H1 (cell line): ENCODE measurements around the gene SRRM5. TPM values are rescaled to one million over a fixed set of nuclear protein-coding genes. Genes with fewer than 3 reads are reported as not detected.

Source experiments
- CTCF ChIA-PET: fragments of 300-600 bp; sonication (Branson Sonifier 250); formaldehyde crosslinking; loops from one replicate; lab custom pipeline; 2021; ENCODE audit not compliant: partially characterized antibody; lab: Charles Lee
- POLR2A ChIA-PET: fragments of 300-600 bp; sonication (Branson Sonifier 250); formaldehyde crosslinking; loops from one replicate; lab custom pipeline; 2021; ENCODE audit warnings: inconsistent platforms; ENCODE audit not compliant: partially characterized antibody; lab: Charles Lee
- DNase-seq, 2 experiments: peaks; one replicate each; pipeline versions ENCODE4 v3.0.0 to v3.0.0-alpha.2; 2010 to 2022; ENCODE audit warnings: low spot score in 2 of 2, low read depth in 1 of 2, mixed read lengths in 1 of 2
- FAIRE-seq: peaks from 2 replicates; lab custom pipeline; 2011; peaks lifted over from hg19 to GRCh38; lab: Jason Lieb, UNC
- H2AFZ ChIP-seq: 2 replicates; pipeline ENCODE4 v1.8.1; 2012; ENCODE audit warnings: low read length, inconsistent platforms
- H2AK5ac ChIP-seq: 2 replicates; pipeline ENCODE4 v1.6.1; 2013; ENCODE audit warnings: low read depth, low read length
- H2BK120ac ChIP-seq: replicated peaks from 2 replicates; pipeline ENCODE3; 2013; ENCODE audit warnings: low read depth, low read length, inconsistent platforms
- H2BK12ac ChIP-seq: 2 replicates; pipeline ENCODE4 v1.6.1; 2013; ENCODE audit warnings: low read depth, low read length
- H2BK15ac ChIP-seq: 2 replicates; pipeline ENCODE4 v1.6.1; 2013; ENCODE audit warnings: low read length
- H2BK20ac ChIP-seq: 2 replicates; pipeline ENCODE4 v1.6.1; 2013; ENCODE audit warnings: low read length
- H2BK5ac ChIP-seq: 2 replicates; pipeline ENCODE4 v1.6.1; 2013; ENCODE audit warnings: low read depth, low read length
- H3K14ac ChIP-seq: 2 replicates; pipeline ENCODE4 v1.6.1; 2013; ENCODE audit warnings: inconsistent platforms; ENCODE audit not compliant: insufficient read length
- H3K18ac ChIP-seq: 2 replicates; pipeline ENCODE4 v1.6.1; 2013; ENCODE audit warnings: low read length; ENCODE audit errors: extremely low read depth
- H3K23ac ChIP-seq: 2 replicates; pipeline ENCODE4 v1.6.1; 2013; ENCODE audit warnings: inconsistent platforms; ENCODE audit not compliant: insufficient read length
- H3K23me2 ChIP-seq: 2 replicates; pipeline ENCODE4 v1.6.1; 2013; ENCODE audit warnings: low read depth, low read length
- H3K27ac ChIP-seq: 2 replicates; pipeline ENCODE4 v1.6.1; 2011; ENCODE audit warnings: low read depth, low read length, inconsistent platforms
- H3K27me3 ChIP-seq, 4 experiments: replicated peaks in 1 of 4; 1 replicate in 1 of 4; 2 replicates in 3 of 4; pipeline versions ENCODE4 v1.6.1 to v1.8.1; 2011 to 2013; ENCODE audit warnings: low read length in 3 of 4, mild to moderate bottlenecking in 3 of 4, inconsistent platforms in 2 of 4, mixed read lengths in 2 of 4, moderate library complexity in 1 of 4; ENCODE audit not compliant: control insufficient read depth in 3 of 4, insufficient read depth in 3 of 4; ENCODE audit errors: extremely low read depth in 1 of 4
- H3K36me3 ChIP-seq, 4 experiments: 2 replicates each; pipeline versions ENCODE4 v1.6.1 to v1.8.1; 2011 to 2013; ENCODE audit warnings: mild to moderate bottlenecking in 4 of 4, low read length in 3 of 4, moderate library complexity in 2 of 4, control low read depth in 1 of 4, inconsistent platforms in 1 of 4; ENCODE audit not compliant: insufficient read depth in 4 of 4, control insufficient read depth in 2 of 4
- H3K4ac ChIP-seq: replicated peaks from 2 replicates; pipeline ENCODE3; 2013; ENCODE audit warnings: low read length, low read depth, mixed read lengths, inconsistent platforms; ENCODE audit not compliant: insufficient read length
- H3K4me1 ChIP-seq, 4 experiments: replicated peaks in 1 of 4; 1 replicate in 1 of 4; 2 replicates in 3 of 4; pipeline versions ENCODE4 v1.6.1 to v1.8.1; 2011 to 2013; ENCODE audit warnings: low read length in 3 of 4, inconsistent platforms in 2 of 4, mixed read lengths in 1 of 4; ENCODE audit not compliant: insufficient read depth in 4 of 4, control insufficient read depth in 3 of 4
- H3K4me2 ChIP-seq, 2 experiments: 2 replicates each; pipeline versions ENCODE4 v1.6.1 to v1.8.1; 2011 to 2013; ENCODE audit warnings: low read depth in 2 of 2, low read length in 2 of 2, control low read depth in 1 of 2, inconsistent platforms in 1 of 2, mild to moderate bottlenecking in 1 of 2; ENCODE audit not compliant: insufficient read depth in 1 of 2
- H3K4me3 ChIP-seq, 4 experiments: fragments of 200-600, 300-600 bp in 1 of 4; sonication (generic), shearing (Covaris generic), sonication (Bioruptor Twin) in 1 of 4; 2 replicates each; pipeline versions ENCODE4 v1.5.1 to v1.8.1; 2011 to 2016; ENCODE audit warnings: low read length in 4 of 4, low read depth in 3 of 4, control low read depth in 2 of 4, inconsistent platforms in 2 of 4, mild to moderate bottlenecking in 2 of 4, mixed read lengths in 1 of 4, moderate library complexity in 1 of 4; ENCODE audit not compliant: insufficient read depth in 2 of 4; ENCODE audit errors: extremely low read depth in 1 of 4
- H3K56ac ChIP-seq: replicated peaks from 2 replicates; pipeline ENCODE3; 2013; ENCODE audit warnings: low read depth, mild to moderate bottlenecking, mixed read lengths, low read length, inconsistent platforms; ENCODE audit not compliant: insufficient read length
- H3K79me1 ChIP-seq: 2 replicates; pipeline ENCODE4 v1.6.1; 2013; ENCODE audit warnings: low read depth, low read length, control low read depth
- H3K79me2 ChIP-seq, 2 experiments: 2 replicates each; pipeline versions ENCODE4 v1.6.1 to v1.8.1; 2012 to 2013; ENCODE audit warnings: low read length in 2 of 2, mild to moderate bottlenecking in 2 of 2, inconsistent platforms in 1 of 2; ENCODE audit not compliant: insufficient read depth in 2 of 2, control insufficient read depth in 1 of 2
- H3K9ac ChIP-seq, 4 experiments: replicated peaks in 1 of 4; 1 replicate in 1 of 4; 2 replicates in 3 of 4; pipeline versions ENCODE4 v1.6.1 to v1.8.1; 2011 to 2013; ENCODE audit warnings: low read depth in 3 of 4, low read length in 3 of 4, control low read depth in 2 of 4, mild to moderate bottlenecking in 2 of 4, moderate library complexity in 2 of 4, inconsistent platforms in 1 of 4; ENCODE audit errors: extremely low read depth in 1 of 4
- H3K9me3 ChIP-seq, 2 experiments: 2 replicates each; pipeline versions ENCODE4 v1.6.1 to v1.8.1; 2012 to 2013; ENCODE audit warnings: mild to moderate bottlenecking in 2 of 2, moderate library complexity in 2 of 2, control low read depth in 1 of 2, inconsistent platforms in 1 of 2, low read depth in 1 of 2, low read length in 1 of 2, mixed read lengths in 1 of 2; ENCODE audit not compliant: insufficient read depth in 2 of 2
- H4K20me1 ChIP-seq, 2 experiments: replicated peaks in 1 of 2; 2 replicates each; pipeline versions ENCODE3 to v1.8.1; 2011 to 2013; ENCODE audit warnings: inconsistent platforms in 2 of 2, low read length in 2 of 2, mild to moderate bottlenecking in 1 of 2; ENCODE audit not compliant: insufficient read depth in 2 of 2, control insufficient read depth in 1 of 2
- H4K5ac ChIP-seq: 2 replicates; pipeline ENCODE4 v1.6.1; 2013; ENCODE audit warnings: low read length, low read depth, mixed read lengths, inconsistent platforms; ENCODE audit not compliant: insufficient read length
- H4K8ac ChIP-seq: 2 replicates; pipeline ENCODE4 v1.8.0; 2013; ENCODE audit warnings: mild to moderate bottlenecking, moderate library complexity, low read length, inconsistent platforms; ENCODE audit not compliant: insufficient read depth; ENCODE audit errors: extremely low read depth
- H4K91ac ChIP-seq: replicated peaks from 2 replicates; pipeline ENCODE3; 2013; ENCODE audit warnings: low read length, mixed read lengths, inconsistent platforms; ENCODE audit not compliant: insufficient read length
- BRCA1 ChIP-seq: IDR thresholded peaks from 2 replicates; pipeline ENCODE4 v1.6.1; 2012; ENCODE audit warnings: low read depth, low read length, improper control_type of control experiment
- CHD2 ChIP-seq: IDR thresholded peaks from 2 replicates; pipeline ENCODE4 v1.6.1; 2012; ENCODE audit warnings: low read length, improper control_type of control experiment
- NANOG ChIP-seq: IDR thresholded peaks from 2 replicates; pipeline ENCODE4 v1.6.1; 2011; ENCODE audit warnings: low read length, low read depth, mild to moderate bottlenecking, inconsistent platforms; ENCODE audit not compliant: insufficient read depth, poor library complexity, severe bottlenecking
- NRF1 ChIP-seq: IDR thresholded peaks from 2 replicates; pipeline ENCODE4 v1.6.1; 2011; ENCODE audit warnings: mild to moderate bottlenecking, low read depth, low read length, improper control_type of control experiment
- POLR2AphosphoS5 ChIP-seq: IDR thresholded peaks from 2 replicates; pipeline ENCODE4 v1.6.1; 2011; ENCODE audit warnings: low read depth, low read length
- WGBS, 2 experiments: shearing (Covaris generic) in 1 of 2; methylation state at CpG; one replicate each; pipeline versions ENCODE4 v1.1.6 to v1.1.7; 2013 to 2015; ENCODE audit warnings: low lambda C conversion rate in 2 of 2, mixed read lengths in 2 of 2, inconsistent platforms in 1 of 2, low coverage in 1 of 2, missing lambda C conversion rate in 1 of 2; ENCODE audit not compliant: insufficient replicate concordance in 2 of 2, insufficient coverage in 1 of 2, insufficient read length in 1 of 2; ENCODE audit errors: extremely low coverage in 1 of 2, missing lambda C conversion rate in 1 of 2; 5-methylcytosine and 5-hydroxymethylcytosine counted together
- polyA plus RNA-seq, 7 experiments: library from polyadenylated mRNA; depleted of rRNA in 3 of 7; stranded (reverse) in 5 of 7; unstranded in 2 of 7; fragments of >200 nt in 5 of 7; fragments of 200-250 nt in 2 of 7; gene quantifications; 1 replicate in 5 of 7; 2 replicates in 1 of 7; 4 replicates in 1 of 7; pipeline versions ENCODE4 v1.2.1 to v1.2.3, GENCODE V29; 2011 to 2013; ENCODE audit warnings: missing spikeins in 2 of 7, mixed read lengths in 2 of 7
- total RNA-seq: library from RNA; stranded (reverse); fragmentation: NEBNext Ultra II Directional; extraction: Animal tissue kit (Norgen Biotek cat#: 25700); gene quantifications from 2 replicates; pipeline ENCODE4 v1.2.1, GENCODE V29; 2021

Gene SRRM5
- total and polyA plus RNA-seq, 2 of the 8 experiments (the other 6 are each of a cell fraction or from before 2014, with no cell fraction given), result 0.06 to 0.11 TPM

- Histone ChIP-seq H3K56ac (no peak overlapping the region), H2BK15ac (no peak overlapping the region), H3K79me2 (no peaks in the 10 kb centered on the region), H3K23ac (no peak overlapping the region), H2BK12ac (no peak overlapping the region), H3K27ac (no peak overlapping the region), H3K14ac (no peak overlapping the region), H2BK120ac (no peak overlapping the region), H3K27me3 (no peaks in the 10 kb centered on the region), H3K4ac (no peak overlapping the region), H4K20me1 (no peaks in the 10 kb centered on the region), H3K4me3 (no peak overlapping the region), H4K5ac (no peak overlapping the region), H3K36me3 (peaks cover 4 to 14% (median 6%) of the 10 kb centered on the region in 4 experiments; a peak in 5 of 8 replicates), H3K23me2 (no peaks in the 10 kb centered on the region), H2BK5ac (no peak overlapping the region), H3K4me2 (no peak overlapping the region), H3K9ac (no peak overlapping the region), H2AK5ac (no peak overlapping the region), H3K79me1 (no peaks in the 10 kb centered on the region), H2BK20ac (no peak overlapping the region), H3K9me3 (no peaks in the 10 kb centered on the region; a peak in 1 of 4 replicates), H2AFZ (no peak overlapping the region), H4K91ac (no peak overlapping the region), H3K18ac (no peak overlapping the region), H4K8ac (no peak overlapping the region), H3K4me1 (no peaks in the 10 kb centered on the region; a peak in 1 of 7 replicates)
- FAIRE-seq (no peak), DNase-seq (no peak)
- WGBS, 2 experiments, result 80% methylated on average over 1 of the region's 2 CpGs; no CpG with 5 or more reads in 1 of the 2 experiments
- ChIA-PET CTCF (interaction anchor here (0.7 to 1.1 kb wide), 3 partner anchors 12 to 144 kb away, joined by 3 read pairs; no protein-coding TSS in a partner anchor), POLR2A (interaction anchor here (1.1 kb wide), 1 partner anchor 19 kb away, joined by 3 read pairs; no protein-coding TSS in a partner anchor)
- no peak for TF ChIP-seq BRCA1
- no peak for TF ChIP-seq NRF1
- no peak for TF ChIP-seq NANOG
- TF ChIP-seq POLR2AphosphoS5, result no peak
- TF ChIP-seq CHD2, result no peak
Measured at GRCh38 chr19:43649514-43649913, 37.6 kb downstream of the SRRM5 start.
